HEK293 (cell line): Measurements from ENCODE around the gene ANKRD9.
A peak's percentile ranks its signal among the peaks of the same experiment; 100 is the strongest.

Experiments
- GFI1B ChIP-seq: fragments of 450-650 bp; formaldehyde crosslinking; IDR thresholded peaks from 2 replicates; pipeline ENCODE4 v1.5.1; 2016; ENCODE audit warnings: missing biosample characterization, missing genetic modification characterization
- HOXA7 ChIP-seq: sonication (generic); formaldehyde crosslinking; IDR thresholded peaks from 2 replicates; pipeline ENCODE4 v1.8.1; 2022; ENCODE audit warnings: missing genetic modification reagents, borderline replicate concordance
- MYNN ChIP-seq: fragments of 450-650 bp; formaldehyde crosslinking; IDR thresholded peaks from 2 replicates; pipeline ENCODE4 v1.5.1; 2016; ENCODE audit warnings: missing biosample characterization, missing genetic modification characterization, borderline replicate concordance
- MZF1 ChIP-seq: fragments of 450-650 bp; formaldehyde crosslinking; IDR thresholded peaks from 2 replicates; pipeline ENCODE4 v1.5.1; 2017; ENCODE audit warnings: missing biosample characterization, missing genetic modification characterization, borderline replicate concordance
- RBAK ChIP-seq: fragments of 450-650 bp; formaldehyde crosslinking; IDR thresholded peaks from 2 replicates; pipeline ENCODE4 v1.5.1; 2016; ENCODE audit warnings: missing biosample characterization, missing genetic modification characterization
- SCRT2 ChIP-seq: fragments of 450-650 bp; formaldehyde crosslinking; IDR thresholded peaks from 2 replicates; pipeline ENCODE4 v1.5.1; 2016; ENCODE audit warnings: missing biosample characterization, missing genetic modification characterization
- SETDB1 ChIP-seq: IDR thresholded peaks from one replicate; pipeline ENCODE4 v1.6.1; 2017; ENCODE audit warnings: mild to moderate bottlenecking, low read length, moderate library complexity, mixed read lengths; ENCODE audit not compliant: insufficient read length
- SP2 ChIP-seq: fragments of 450-650 bp; formaldehyde crosslinking; IDR thresholded peaks from 2 replicates; pipeline ENCODE4 v1.5.1; 2016; ENCODE audit warnings: missing biosample characterization, missing genetic modification characterization
- SP3 ChIP-seq: fragments of 450-650 bp; formaldehyde crosslinking; IDR thresholded peaks from 2 replicates; pipeline ENCODE4 v1.5.1; 2016; ENCODE audit warnings: missing biosample characterization, missing genetic modification characterization
- TCF7L2 ChIP-seq: IDR thresholded peaks from 2 replicates; pipeline ENCODE4 v1.6.1; 2011; ENCODE audit warnings: low read depth, mild to moderate bottlenecking, inconsistent platforms, low read length, moderate library complexity, borderline replicate concordance
- YY1 ChIP-seq: fragments of 450-650 bp; formaldehyde crosslinking; IDR thresholded peaks from 2 replicates; pipeline ENCODE4 v1.5.1; 2018; ENCODE audit warnings: missing biosample characterization, missing genetic modification characterization
- YY2 ChIP-seq: fragments of 450-650 bp; formaldehyde crosslinking; IDR thresholded peaks from 2 replicates; pipeline ENCODE4 v1.5.1; 2016; ENCODE audit warnings: missing biosample characterization, missing genetic modification characterization
- ZBTB7A ChIP-seq: fragments of 450-650 bp; formaldehyde crosslinking; IDR thresholded peaks from 2 replicates; pipeline ENCODE4 v1.5.1; 2016; ENCODE audit warnings: low read depth, missing biosample characterization, missing genetic modification characterization
- ZIC2 ChIP-seq: fragments of 450-650 bp; formaldehyde crosslinking; IDR thresholded peaks from 2 replicates; pipeline ENCODE4 v1.5.1; 2016; ENCODE audit warnings: missing biosample characterization, missing genetic modification characterization
- ZNF140 ChIP-seq: fragments of 450-650 bp; formaldehyde crosslinking; IDR thresholded peaks from 2 replicates; pipeline ENCODE4 v1.5.1; 2016; ENCODE audit warnings: missing biosample characterization, missing genetic modification characterization
- ZNF202 ChIP-seq: fragments of 450-650 bp; formaldehyde crosslinking; IDR thresholded peaks from 2 replicates; pipeline ENCODE4 v1.5.1; 2016; ENCODE audit warnings: missing biosample characterization, missing genetic modification characterization, borderline replicate concordance
- ZNF274 ChIP-seq, 2 experiments: fragments of 200-500 bp in 1 of 2; fragments of 450-650 bp in 1 of 2; sonication (Bioruptor generic) in 1 of 2; formaldehyde crosslinking in 1 of 2; IDR thresholded peaks; 2 replicates each; pipeline versions ENCODE4 v1.5.1 to v1.6.1; 2014 to 2016; ENCODE audit warnings: borderline replicate concordance in 1 of 2, inconsistent platforms in 1 of 2, low read length in 1 of 2, missing biosample characterization in 1 of 2, missing genetic modification characterization in 1 of 2
- ZNF341 ChIP-seq: fragments of 450-650 bp; formaldehyde crosslinking; IDR thresholded peaks from 2 replicates; pipeline ENCODE4; 2016; ENCODE audit warnings: low read depth, missing biosample characterization, missing genetic modification characterization
- ZNF350 ChIP-seq: fragments of 450-650 bp; formaldehyde crosslinking; IDR thresholded peaks from 2 replicates; pipeline ENCODE4 v1.5.0; 2017; ENCODE audit warnings: missing biosample characterization, mild to moderate bottlenecking, missing genetic modification characterization
- ZNF354C ChIP-seq: fragments of 450-650 bp; formaldehyde crosslinking; IDR thresholded peaks from 2 replicates; pipeline ENCODE4 v1.5.1; 2016; ENCODE audit warnings: missing biosample characterization, missing genetic modification characterization, low read depth, borderline replicate concordance
- ZNF366 ChIP-seq: fragments of 450-650 bp; formaldehyde crosslinking; conservative IDR thresholded peaks from 2 replicates; pipeline ENCODE4 v1.5.1; 2016; ENCODE audit warnings: missing biosample characterization, missing genetic modification characterization
- ZNF433 ChIP-seq: fragments of 450-650 bp; formaldehyde crosslinking; IDR thresholded peaks from 2 replicates; pipeline ENCODE4 v1.5.1; 2016; ENCODE audit warnings: missing biosample characterization, missing genetic modification characterization, low read depth
- ZNF521 ChIP-seq: fragments of 450-650 bp; formaldehyde crosslinking; IDR thresholded peaks from 2 replicates; pipeline ENCODE4 v1.5.1; 2017; ENCODE audit warnings: missing biosample characterization, mild to moderate bottlenecking, missing genetic modification characterization
- ZNF624 ChIP-seq: fragments of 450-650 bp; formaldehyde crosslinking; IDR thresholded peaks from 2 replicates; pipeline ENCODE4 v1.5.1; 2017; ENCODE audit warnings: missing biosample characterization, missing genetic modification characterization
- TF ChIP-seq, protein P1 (sequence below): fragments of 450-650 bp; formaldehyde crosslinking; IDR thresholded peaks from 2 replicates; pipeline ENCODE4; 2016; ENCODE audit warnings: missing biosample characterization, missing genetic modification characterization
- TF ChIP-seq, protein P2 (sequence below): fragments of 450-650 bp; formaldehyde crosslinking; IDR thresholded peaks from 2 replicates; pipeline ENCODE4 v1.5.1; 2016; ENCODE audit warnings: missing biosample characterization, missing genetic modification characterization
- TF ChIP-seq, protein P3 (sequence below): fragments of 450-650 bp; formaldehyde crosslinking; IDR thresholded peaks from 2 replicates; pipeline ENCODE4 v1.5.1; 2017; ENCODE audit warnings: missing biosample characterization, missing genetic modification characterization
- TF ChIP-seq, protein P4 (sequence below): fragments of 450-650 bp; formaldehyde crosslinking; IDR thresholded peaks from 2 replicates; pipeline ENCODE4 v1.5.1; 2016; ENCODE audit warnings: missing biosample characterization, missing genetic modification characterization
- TF ChIP-seq, protein P5 (sequence below): fragments of 450-650 bp; formaldehyde crosslinking; IDR thresholded peaks from 2 replicates; pipeline ENCODE4 v1.5.1; 2017; ENCODE audit warnings: missing biosample characterization, missing genetic modification characterization
- TF ChIP-seq, protein P6 (sequence below): fragments of 450-650 bp; formaldehyde crosslinking; IDR thresholded peaks from 2 replicates; pipeline ENCODE4 v1.5.1; 2016; ENCODE audit warnings: missing biosample characterization, missing genetic modification characterization

The ANKRD9 gene

DNA sequence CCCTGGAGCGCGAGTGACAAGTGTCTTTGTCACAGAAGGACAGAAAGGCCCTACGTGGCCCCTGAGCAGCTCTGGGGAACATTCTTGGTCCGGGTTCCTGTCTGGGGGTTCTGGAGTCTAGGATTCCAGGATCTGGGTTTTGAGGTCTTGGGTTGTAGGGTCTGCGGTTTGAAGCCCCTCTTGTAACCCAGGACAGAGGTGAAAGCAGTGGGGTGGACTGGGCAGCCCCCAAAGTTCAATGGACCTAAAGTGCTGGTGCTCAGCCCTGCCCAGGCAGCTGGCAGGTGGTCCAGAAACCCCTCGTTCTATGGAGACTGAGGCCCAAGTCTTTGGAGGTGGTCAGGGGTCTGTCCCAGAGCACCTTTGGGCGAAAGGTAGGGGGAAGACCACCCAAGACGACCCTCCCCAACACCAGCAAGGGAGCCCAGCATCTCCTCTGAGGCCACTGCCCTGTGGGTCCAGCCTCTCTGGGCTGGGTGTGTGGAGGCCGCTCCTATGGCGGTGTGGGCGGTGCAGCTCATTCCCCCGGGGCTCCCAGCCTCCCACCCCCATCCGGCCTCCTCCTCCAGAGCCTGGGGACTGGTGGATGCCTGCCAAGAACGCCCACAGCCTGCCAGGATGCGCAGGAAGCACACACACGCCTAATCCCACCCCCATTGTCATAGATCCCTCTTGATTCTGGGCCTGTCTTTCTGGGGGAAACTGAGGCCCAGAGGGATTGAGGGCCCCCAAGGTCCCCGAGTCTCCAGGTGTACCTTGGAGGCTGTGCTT lies 30.2 kb upstream of the ANKRD9 start (continued):
- TF ChIP-seq MZF1 (tag by site-specific recombination) (0 out of 2 replicates have a peak, but pooled peaks have one; percentile 46), ZNF274 (IDR thresholded peaks at IDR 0.05; ENCODE audit: low read length) (no peak), ZNF274 (tag by site-specific recombination; IDR thresholded peaks at IDR 0.05; ENCODE audit: borderline replicate concordance) (no peak), ZNF202 (tag by site-specific recombination) (no peak), ZBTB7A (tag by site-specific recombination) (no peak), RBAK (tag by site-specific recombination) (no peak), SCRT2 (tag by site-specific recombination) (no peak), ZNF341 (tag by site-specific recombination) (no peak), GFI1B (tag by site-specific recombination) (no peak), ZNF140 (tag by site-specific recombination) (no peak), SP3 (tag by site-specific recombination) (no peak), ZNF521 (tag by site-specific recombination) (no peak), ZNF624 (no peak), YY2 (tag by site-specific recombination) (no peak), ZNF366 (tag by site-specific recombination) (no peak), ZNF433 (no peak), SETDB1 (no peak), YY1 (tag by site-specific recombination) (0 out of 2 replicates have a peak, but pooled peaks have one; percentile 20), ZNF350 (tag by site-specific recombination) (no peak), MYNN (no peak), ZIC2 (tag by site-specific recombination) (peak; percentile 81), TCF7L2 (no peak), HOXA7 (CRISPR knock-in tag) (no peak), ZNF354C (tag by site-specific recombination) (no peak), SP2 (tag by site-specific recombination) (peak; percentile 50)
- TF ChIP-seq, protein P1, sequence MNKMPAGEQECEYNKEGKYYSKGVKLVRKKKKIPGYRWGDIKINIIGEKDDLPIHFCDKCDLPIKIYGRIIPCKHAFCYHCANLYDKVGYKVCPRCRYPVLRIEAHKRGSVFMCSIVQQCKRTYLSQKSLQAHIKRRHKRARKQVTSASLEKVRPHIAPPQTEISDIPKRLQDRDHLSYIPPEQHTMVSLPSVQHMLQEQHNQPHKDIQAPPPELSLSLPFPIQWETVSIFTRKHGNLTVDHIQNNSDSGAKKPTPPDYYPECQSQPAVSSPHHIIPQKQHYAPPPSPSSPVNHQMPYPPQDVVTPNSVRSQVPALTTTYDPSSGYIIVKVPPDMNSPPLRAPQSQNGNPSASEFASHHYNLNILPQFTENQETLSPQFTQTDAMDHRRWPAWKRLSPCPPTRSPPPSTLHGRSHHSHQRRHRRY (tag by site-specific recombination) = no peak
- TF ChIP-seq, protein P2, sequence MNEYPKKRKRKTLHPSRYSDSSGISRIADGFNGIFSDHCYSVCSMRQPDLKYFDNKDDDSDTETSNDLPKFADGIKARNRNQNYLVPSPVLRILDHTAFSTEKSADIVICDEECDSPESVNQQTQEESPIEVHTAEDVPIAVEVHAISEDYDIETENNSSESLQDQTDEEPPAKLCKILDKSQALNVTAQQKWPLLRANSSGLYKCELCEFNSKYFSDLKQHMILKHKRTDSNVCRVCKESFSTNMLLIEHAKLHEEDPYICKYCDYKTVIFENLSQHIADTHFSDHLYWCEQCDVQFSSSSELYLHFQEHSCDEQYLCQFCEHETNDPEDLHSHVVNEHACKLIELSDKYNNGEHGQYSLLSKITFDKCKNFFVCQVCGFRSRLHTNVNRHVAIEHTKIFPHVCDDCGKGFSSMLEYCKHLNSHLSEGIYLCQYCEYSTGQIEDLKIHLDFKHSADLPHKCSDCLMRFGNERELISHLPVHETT = no peak
- TF ChIP-seq, protein P3, sequence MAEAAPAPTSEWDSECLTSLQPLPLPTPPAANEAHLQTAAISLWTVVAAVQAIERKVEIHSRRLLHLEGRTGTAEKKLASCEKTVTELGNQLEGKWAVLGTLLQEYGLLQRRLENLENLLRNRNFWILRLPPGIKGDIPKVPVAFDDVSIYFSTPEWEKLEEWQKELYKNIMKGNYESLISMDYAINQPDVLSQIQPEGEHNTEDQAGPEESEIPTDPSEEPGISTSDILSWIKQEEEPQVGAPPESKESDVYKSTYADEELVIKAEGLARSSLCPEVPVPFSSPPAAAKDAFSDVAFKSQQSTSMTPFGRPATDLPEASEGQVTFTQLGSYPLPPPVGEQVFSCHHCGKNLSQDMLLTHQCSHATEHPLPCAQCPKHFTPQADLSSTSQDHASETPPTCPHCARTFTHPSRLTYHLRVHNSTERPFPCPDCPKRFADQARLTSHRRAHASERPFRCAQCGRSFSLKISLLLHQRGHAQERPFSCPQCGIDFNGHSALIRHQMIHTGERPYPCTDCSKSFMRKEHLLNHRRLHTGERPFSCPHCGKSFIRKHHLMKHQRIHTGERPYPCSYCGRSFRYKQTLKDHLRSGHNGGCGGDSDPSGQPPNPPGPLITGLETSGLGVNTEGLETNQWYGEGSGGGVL = no peak
- TF ChIP-seq, protein P4, sequence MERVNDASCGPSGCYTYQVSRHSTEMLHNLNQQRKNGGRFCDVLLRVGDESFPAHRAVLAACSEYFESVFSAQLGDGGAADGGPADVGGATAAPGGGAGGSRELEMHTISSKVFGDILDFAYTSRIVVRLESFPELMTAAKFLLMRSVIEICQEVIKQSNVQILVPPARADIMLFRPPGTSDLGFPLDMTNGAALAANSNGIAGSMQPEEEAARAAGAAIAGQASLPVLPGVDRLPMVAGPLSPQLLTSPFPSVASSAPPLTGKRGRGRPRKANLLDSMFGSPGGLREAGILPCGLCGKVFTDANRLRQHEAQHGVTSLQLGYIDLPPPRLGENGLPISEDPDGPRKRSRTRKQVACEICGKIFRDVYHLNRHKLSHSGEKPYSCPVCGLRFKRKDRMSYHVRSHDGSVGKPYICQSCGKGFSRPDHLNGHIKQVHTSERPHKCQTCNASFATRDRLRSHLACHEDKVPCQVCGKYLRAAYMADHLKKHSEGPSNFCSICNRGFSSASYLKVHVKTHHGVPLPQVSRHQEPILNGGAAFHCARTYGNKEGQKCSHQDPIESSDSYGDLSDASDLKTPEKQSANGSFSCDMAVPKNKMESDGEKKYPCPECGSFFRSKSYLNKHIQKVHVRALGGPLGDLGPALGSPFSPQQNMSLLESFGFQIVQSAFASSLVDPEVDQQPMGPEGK (tag by site-specific recombination) = peak; percentile 53
- TF ChIP-seq, protein P5, sequence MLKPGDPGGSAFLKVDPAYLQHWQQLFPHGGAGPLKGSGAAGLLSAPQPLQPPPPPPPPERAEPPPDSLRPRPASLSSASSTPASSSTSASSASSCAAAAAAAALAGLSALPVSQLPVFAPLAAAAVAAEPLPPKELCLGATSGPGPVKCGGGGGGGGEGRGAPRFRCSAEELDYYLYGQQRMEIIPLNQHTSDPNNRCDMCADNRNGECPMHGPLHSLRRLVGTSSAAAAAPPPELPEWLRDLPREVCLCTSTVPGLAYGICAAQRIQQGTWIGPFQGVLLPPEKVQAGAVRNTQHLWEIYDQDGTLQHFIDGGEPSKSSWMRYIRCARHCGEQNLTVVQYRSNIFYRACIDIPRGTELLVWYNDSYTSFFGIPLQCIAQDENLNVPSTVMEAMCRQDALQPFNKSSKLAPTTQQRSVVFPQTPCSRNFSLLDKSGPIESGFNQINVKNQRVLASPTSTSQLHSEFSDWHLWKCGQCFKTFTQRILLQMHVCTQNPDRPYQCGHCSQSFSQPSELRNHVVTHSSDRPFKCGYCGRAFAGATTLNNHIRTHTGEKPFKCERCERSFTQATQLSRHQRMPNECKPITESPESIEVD (tag by site-specific recombination) = no peak
- TF ChIP-seq, protein P6, sequence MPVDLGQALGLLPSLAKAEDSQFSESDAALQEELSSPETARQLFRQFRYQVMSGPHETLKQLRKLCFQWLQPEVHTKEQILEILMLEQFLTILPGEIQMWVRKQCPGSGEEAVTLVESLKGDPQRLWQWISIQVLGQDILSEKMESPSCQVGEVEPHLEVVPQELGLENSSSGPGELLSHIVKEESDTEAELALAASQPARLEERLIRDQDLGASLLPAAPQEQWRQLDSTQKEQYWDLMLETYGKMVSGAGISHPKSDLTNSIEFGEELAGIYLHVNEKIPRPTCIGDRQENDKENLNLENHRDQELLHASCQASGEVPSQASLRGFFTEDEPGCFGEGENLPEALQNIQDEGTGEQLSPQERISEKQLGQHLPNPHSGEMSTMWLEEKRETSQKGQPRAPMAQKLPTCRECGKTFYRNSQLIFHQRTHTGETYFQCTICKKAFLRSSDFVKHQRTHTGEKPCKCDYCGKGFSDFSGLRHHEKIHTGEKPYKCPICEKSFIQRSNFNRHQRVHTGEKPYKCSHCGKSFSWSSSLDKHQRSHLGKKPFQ = 0 out of 2 replicates have a peak, but pooled peaks have one; percentile 34
